GM21576 (cell line): ENCODE data around the gene HOXD10.

Experiments used
- ATAC-seq: cut with Tn5 transposase; IDR thresholded peaks from one replicate; pipeline ENCODE4 v1.9.1; 2021; ENCODE audit warnings: mild to moderate bottlenecking, moderate library complexity; ENCODE audit not compliant: unreplicated experiment

Gene HOXD10

DNA sequence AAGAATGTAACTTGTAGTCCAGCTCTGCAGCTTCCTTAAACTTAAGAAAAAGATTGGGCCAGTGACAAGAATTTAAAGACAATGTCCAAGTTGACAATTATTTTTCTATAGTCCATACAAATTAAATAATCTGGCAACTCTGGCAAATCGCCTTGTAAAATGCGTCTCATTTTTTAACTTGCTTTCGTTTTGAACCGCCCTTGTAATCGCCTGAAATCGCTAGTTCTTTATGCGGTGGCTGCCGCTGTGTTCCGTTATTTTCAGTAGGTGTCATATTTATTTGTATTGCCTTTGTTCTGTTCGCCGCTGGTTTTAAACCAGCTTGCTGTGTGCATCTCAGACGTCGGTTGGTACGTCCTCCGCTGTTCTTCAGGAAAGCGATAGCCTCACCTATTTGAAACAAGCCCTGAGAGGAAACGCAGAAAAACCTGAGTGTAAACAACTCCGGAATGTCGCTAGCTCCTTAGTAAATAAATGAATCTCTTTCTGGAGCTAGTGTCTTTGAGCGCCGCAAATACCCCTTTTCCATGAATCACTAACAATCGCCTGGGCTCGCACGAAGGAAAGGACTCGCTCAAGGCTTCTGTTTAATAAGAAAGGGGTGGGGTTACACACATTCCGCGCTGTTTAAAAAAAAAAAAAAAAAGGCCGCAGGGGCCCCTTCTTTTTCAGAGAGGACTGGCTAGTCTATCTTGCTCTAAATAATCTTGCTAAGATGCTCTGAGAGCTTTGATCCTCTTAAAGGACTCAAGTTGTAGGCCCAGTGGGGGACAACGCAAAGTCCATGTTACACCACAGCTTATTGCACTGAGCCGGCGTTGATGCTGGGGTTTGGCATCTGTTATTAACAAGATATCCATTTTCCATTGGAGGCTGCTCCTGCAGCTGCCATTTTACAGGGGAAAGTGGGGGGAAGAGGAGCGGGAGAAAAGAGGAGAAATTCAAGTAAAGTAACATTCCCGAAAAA is 15.9 kb downstream of the HOXD10 start:
- ATAC-seq: no peak

DNA sequence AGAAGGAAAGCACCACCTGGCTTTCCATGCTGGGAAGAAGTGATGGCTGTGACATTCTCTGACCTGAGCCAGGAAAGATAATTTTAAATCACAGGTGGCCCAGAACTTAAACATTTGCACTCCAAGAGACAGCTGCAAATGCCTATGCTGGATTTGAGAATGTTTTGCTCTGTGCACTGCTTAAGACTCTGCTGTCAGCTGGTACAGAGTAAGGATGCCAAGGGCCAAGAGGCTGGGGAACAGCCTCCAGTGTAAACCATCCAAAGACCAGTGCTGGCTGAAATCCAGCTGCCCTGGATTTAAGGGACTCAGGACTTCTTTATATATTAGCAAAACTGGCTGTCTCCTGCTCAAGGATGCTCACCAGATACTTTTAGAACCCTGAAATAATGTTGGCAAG is 16.8 kb downstream of the HOXD10 start:
- ATAC-seq: no peak

DNA sequence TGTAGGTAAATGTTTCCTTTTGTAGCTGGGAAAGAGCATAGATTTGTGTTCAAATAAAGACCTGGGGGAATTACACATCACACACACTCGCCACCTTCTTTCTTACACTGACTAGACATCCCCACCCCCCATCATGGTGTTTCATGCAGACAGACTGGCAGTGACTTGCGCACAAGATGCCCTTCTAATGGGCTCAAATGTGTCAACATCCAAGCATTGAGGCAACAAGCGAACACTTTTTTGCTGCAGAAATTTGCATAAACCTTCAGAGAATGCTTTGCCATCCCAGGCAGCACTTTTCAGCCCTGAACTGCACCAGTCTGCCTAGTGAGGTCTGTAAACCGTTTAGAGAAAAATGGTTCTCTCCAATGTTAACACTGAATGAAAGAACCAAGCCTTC is 17.5 kb downstream of the HOXD10 start:
- ATAC-seq: no peak

DNA sequence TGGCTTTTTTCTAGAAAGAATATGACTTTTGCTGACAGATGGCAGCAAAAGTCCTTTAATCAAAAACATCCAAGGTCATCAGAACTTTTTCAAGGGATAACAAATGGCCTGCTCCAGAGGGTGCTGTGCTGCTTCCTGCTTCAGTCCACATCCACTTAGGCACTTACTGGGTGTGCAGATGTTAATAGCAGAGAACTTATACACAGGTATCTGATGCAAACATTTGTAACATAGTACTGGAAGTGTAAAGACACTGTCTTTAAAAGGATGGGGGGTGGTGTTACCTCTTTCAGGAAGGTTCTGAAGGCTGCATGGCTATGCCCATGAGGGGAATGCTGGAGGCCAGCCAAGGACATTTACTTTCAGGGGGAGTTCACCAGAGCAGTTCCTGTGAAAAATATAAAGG is 18.5 kb downstream of the HOXD10 start:
- no peak for ATAC-seq

DNA sequence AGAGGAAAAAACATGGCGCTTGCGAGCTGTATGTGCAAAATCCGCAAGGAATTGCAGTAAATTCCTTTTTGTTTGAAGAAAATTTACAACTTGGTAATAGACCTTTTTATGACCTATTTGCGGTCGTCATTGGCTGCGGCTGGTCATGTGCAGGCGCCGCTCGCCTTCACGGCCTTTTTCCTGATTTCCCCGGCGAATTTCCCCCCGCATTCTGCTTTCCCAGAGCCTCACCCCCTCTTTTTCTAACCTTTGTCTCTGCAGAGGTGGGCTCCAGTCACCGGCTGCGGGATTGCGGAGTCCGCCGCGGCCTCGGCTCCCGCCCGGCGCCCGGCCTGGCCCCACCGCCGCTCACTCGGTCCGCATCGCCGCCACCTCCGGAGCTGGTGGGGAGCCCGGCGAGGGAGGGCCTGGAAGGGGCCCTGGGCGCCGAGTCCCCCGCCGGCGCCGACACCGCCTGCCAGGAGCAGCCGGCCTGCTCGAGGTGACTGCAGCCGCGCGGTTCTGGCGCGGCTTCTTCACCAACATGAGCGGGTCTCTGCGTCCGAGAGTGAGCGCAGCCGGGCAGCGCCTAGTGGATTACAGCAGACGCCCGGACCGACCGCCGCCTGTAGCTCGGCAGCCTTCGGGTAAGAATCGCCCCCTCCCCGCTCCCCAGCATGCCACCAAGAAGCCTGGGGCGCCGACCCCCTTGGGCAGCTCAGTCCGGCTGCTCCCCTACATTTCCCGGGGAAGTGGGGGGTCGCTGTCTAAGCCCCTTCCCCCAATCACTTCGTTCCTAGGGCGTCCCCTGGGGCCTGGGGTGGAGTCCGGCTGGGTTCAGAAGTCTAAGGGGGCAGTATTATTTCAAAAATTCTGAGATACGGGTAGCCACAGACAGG is 20.0 kb downstream of the HOXD10 start:
- no peak for ATAC-seq

DNA sequence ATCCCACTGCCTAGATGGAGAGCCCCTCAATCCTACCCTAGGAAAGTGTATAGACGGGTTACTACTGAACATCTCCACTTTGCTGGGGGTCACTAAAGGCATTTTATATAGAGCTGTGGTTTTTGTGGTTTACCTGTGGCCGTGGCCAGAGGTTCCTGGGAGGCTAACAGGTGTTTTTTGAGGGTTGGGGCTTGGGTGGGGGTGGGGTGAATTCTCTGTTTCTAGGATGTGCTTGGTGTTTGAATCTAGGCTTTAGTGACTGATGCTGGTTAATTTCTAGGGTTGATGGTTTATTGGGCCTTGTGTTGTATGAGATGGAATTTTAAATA is 20.6 kb downstream of the HOXD10 start:
- ATAC-seq: no peak

DNA sequence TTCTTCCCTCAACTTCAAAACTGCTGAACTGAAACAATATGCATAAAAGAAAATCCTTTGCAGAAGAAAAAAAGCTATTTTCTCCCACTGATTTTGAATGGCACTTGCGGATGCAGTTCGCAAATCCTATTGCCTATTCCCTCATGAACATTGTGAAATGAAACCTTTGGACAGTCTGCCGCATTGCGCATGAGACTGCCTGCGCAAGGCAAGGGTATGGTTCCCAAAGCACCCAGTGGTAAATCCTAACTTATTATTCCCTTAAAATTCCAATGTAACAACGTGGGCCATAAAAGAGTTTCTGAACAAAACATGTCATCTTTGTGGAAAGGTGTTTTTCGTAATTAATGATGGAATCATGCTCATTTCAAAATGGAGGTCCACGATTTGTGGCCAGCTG is 21.3 kb downstream of the HOXD10 start:
- ATAC-seq: no peak

DNA sequence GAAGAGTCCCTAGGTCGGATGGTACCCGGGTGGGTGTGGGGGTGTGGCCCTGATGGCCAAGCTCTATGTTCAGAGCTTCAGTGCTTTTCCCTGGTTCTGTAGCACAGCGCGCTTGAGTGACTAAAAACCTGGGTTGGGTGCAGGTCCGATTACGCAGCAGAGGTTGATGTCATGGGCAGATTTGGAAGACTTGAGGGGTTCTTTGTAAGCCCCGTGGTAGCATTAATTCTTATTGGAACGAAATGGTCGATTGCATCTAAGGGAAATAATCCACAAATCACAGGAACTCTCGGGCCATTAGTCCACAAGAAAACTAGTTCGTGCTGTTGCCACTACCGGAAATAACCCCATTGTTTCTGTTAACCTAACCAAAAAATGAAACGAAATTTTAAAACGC is 21.9 kb downstream of the HOXD10 start:
- ATAC-seq: no peak

DNA sequence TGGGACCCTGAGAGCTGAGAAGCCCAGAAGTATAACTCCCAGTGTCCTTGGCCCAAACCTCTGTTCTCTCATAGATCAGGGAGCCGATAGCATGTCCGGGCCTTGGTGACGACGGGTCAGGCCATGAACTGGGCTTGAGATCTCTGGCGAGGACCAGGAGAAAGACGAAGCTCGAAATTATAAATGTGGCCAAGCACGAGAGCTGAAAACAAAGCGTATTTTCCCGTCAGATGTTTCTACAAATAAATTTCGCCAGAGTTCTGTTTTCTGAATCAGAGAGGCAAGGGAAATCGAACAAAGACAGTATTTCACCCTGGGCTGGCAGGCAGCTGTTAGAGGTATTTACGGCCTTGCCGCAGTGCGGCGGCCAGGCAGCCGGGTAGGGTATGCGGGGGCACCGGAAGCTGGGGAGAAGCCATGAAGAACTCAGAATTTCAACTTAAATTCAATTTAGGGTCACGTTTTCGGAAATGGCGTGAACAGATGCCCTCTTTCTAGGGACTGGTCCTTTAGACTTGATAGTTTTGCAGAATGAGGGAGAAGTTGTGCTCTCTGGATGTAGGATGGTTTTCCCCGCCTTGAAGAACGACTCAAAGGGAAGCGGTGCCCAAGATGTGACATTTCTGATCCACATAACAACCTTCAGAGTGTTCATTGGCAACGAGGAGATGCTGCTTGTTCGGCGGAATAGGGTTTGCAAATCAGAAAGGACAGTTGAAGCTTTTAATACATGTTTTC is 22.5 kb downstream of the HOXD10 start:
- ATAC-seq: no peak

DNA sequence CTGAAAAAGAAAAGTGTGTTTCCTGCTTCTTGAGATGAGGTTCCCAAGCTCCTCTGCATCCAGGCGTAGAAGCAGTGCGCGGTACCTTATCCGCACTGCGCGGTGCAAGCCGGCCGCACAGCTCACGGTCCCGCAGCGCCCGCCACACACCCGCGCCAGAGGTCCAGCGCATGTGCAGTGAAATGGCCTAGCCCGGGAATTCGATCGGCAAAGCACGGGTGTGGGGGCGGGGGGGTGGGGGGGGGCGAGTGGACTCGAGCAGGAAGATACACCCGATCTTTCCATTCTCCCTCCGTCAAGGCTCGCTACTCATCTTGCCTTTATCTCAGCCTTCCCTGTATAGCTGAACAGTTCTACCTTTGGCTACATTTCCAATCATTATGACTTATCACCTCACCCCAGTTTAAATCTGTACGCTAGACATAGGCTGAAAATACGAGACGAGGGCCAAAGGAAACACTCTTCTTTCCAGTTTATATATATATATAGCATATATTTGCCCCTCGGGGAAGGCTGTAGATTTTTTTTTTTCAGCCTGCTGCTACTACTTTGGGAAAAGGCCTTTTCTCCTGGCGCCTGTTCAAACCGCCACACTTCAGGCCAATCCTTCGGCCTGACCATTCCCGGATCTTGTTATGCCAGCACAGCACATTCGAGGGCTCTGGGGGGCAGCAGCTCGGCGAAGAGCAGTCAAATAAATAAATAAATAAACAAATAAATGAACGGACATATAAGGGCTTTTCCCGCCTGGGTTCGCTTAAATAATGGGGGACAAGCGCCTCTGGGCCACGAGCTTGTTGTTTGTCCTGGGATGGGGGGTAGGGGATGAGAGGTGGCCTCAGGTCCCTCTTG is 23.3 kb downstream of the HOXD10 start:
- ATAC-seq: no peak

DNA sequence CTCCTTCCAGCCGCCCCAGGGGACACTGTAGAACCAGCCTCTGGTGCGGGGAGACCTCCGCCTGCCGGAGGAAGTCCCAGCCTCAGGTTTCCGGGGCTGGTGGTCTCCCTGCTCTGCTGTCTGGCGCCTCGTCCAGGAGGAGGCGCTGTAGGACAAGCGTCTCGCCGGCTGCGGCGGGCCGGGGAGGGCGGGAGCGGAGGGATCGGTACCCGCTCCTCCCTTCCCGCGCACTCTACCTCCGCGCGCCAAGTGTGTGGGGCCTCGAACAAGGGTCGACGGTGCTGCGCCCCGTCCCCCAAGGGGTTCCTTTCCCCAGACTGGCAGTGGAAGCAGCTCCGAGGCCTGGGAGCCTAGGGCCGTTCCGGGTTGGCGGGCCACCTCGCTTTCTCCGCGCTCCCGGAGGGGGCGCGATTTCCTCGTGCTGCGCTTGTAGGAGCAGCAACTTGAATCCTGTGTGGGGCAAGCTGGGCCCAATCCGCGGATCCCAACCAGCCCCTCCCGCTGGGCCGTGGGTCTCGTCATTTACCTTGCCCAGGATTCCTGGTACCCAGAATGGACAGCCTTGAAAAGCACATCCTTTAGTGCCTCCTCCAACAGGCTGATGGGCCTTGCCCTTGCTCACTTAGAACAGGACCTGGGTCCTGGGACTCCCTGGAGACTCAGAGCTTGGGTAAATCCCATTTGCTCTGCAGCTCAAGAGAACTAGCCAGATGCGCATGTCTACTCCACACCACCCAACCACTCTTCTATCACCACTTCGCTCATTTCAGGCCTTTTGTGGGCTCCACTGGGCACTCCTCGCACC is 24.1 kb downstream of the HOXD10 start:
- peak; percentile 87 for ATAC-seq

DNA sequence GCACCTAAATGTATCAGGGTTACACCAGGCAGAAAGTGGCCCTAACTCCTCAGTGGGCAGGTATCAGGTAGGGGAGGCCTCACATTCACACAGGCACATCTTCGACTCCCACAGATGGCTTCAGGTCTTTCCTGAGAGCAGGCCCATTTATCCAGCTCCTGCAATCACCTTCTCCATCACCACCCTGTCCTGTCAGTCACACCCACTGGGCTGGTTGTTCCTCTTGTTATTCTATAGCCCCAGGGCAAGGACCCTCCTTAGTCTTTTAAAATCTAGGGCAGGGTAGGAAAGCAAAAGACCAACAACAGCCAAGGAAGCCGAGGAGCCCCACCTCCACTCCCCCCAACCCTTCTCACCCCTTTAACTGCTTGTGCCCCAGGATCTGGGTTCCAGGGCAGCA is 25.7 kb downstream of the HOXD10 start:
- ATAC-seq: no peak

DNA sequence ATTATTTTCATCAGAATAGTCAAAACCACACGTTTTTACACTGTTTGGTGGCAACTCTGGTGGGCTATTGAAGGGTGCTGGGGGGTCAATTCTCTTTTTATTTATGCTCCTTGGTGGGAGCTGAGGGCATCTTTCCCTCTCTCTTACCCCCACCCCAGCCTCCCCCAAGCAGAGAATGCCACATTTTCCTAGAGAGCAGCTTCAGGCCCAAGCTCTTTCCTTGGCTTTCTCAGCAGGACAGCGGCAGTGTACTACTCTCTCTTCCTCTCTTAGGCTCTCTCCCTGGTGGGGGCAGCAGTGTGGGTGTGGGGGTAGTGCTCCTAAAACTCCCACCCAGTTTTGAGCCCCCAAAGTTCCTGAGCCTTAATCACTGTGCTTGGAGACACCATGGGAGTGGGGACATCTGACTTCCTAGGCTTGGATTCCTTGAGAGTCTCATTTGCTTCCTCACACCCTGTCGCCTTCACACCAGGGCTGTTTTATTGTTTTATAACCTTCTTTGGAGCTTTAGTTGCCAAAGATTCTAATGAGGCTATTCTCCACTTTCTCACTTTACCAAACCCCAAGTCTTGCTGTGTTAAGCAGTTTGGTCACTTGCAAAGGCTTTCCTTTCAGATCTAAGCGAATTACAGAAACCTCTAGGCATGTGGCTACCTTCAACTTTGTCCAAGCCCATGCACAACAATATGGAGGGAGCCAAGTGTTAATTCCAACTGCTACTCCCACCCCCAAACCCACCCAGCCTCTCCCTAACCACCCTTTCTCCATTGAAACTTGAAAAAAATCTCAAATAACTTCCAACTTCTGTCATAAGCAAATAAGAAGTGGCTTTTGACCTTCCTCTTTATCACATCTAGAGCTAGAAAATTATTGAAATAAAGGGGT is 28.7 kb downstream of the HOXD10 start:
- ATAC-seq: no peak

DNA sequence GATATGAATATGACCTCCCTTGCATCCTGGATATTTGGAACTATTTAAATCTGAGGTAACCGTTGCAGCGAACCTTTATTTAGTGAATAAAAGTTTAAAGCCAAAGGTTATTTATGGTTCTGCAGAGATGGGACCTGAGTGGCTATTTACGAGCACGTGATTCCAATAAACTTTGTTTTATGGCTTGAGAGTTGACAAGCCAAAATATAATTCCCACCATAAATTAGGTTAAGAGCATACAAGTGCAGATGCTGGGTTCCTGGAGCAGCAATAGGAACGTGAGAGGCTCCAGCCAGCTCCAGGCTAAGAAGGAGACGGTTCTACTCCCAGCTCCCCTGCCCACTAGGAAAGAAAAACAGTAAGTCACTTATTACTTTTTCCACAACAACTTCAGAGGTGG is 29.5 kb downstream of the HOXD10 start:
- ATAC-seq: no peak

DNA sequence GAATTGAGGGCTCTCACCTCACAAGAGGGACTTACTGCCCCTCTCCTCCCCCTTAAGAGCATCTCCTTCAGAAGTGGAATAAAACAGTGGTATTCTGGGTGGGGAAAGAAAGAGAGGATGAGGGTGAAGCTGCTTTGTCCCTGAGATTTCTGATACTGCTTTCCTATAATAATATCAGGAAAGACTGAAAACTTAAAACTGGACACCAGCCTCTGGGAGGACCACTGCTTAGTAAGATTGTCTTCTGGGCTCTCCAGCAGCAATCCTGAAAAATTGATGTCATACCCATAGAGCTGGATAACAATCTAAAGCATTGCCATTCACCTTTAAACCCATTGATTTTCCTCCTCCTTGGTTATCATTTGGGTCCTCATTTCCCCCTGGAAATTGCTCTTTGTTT is 30.1 kb downstream of the HOXD10 start:
- ATAC-seq: no peak

DNA sequence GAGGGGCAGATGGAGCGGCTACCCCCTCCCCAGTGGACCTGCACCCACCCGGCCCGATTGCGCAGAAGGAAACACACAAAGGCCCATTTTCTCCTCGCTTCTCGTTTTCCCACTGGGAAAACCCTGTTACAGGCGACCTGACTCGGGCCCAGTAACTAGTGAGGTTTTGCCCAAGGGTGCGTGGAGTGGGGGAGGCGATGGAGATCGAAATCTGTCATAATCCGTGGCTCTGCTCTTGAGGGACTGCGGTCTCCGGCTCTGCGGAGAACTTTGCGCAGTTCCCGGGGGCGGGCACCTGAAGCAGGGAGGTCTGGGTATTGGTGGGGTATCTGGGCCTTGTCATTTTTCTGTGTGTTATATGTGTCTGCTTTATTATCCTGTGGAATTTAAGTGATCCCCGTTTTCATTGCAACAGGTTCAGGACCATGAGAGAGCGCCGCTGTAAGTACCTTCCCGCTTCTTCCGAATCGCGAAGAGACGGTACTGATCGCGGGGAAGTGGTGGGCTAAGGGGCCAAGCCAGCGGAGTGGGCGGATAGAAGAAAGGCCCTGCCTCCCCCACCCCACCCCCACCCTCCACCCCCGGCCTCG is 30.7 kb downstream of the HOXD10 start:
- no peak for ATAC-seq

DNA sequence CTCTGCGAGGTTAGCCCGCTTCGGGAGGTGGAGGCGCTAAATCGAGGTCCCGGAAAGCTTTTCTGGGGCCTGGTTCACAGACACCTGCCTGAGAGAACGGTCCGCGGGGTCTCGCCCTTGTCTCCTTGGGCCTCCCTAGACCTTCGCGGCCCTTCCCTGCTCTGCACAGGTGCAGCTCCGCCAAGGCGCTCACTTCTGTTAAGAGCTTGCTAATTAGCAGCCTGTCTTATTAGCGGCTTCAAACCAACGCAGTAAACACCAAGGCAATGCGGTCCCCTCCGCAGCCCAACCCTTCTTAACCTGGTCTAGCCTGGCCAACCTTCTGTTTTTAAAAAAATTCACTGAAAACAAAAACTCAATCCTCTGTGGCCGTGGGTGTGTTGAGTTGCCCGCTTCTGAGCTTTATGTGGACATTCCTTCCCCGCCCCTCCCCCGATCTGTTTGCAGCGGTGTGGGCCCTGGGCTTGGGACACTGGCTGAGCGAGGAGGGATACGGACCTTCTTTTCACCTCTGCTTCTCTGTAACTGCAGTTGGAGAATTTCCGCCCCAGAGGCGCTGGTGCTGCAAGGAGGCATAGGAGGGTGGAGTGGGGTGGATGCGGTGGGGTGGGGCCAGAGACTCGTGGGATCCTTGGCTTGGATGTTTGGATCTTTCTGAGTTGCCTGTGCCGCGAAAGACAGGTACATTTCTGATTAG is 31.4 kb downstream of the HOXD10 start:
- ATAC-seq: no peak
